GM12865 (cell line): ENCODE results near the gene SPEG.
A peak's percentile ranks its signal among the peaks of the same experiment; 100 is the strongest.

Source experiments
- DNase-seq: peaks from one replicate; pipeline ENCODE4 v3.0.0; 2010; ENCODE audit warnings: low read depth
- H3K4me3 ChIP-seq: 2 replicates; pipeline ENCODE4 v1.5.1; 2011; ENCODE audit warnings: mild to moderate bottlenecking, low read depth, low read length, control low read depth
- CTCF ChIP-seq: IDR thresholded peaks from 2 replicates; pipeline ENCODE4 v1.5.1; 2011; ENCODE audit warnings: low read length, control low read depth, low read depth, inconsistent platforms; ENCODE audit not compliant: insufficient read depth; ENCODE audit errors: missing control alignments

Gene SPEG

DNA sequence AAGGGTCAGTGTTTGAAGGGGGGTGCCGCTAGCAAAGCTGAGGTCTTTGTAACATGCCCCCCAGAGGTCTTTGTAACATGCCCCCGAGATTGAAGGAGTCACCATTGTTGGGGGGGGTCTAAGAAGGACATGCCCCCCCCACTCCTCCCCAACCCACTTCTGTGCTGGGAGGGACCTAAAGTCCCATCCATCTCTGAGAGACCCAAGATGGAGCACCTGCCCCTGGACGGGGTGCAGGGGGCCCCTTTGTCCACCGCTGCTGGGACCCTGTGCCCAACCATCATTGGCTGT lies 73.7 kb downstream of the SPEG start:
- H3K4me3 ChIP-seq, result no peak overlapping the region
- DNase-seq, result no peak
- TF ChIP-seq CTCF, result no peak

DNA sequence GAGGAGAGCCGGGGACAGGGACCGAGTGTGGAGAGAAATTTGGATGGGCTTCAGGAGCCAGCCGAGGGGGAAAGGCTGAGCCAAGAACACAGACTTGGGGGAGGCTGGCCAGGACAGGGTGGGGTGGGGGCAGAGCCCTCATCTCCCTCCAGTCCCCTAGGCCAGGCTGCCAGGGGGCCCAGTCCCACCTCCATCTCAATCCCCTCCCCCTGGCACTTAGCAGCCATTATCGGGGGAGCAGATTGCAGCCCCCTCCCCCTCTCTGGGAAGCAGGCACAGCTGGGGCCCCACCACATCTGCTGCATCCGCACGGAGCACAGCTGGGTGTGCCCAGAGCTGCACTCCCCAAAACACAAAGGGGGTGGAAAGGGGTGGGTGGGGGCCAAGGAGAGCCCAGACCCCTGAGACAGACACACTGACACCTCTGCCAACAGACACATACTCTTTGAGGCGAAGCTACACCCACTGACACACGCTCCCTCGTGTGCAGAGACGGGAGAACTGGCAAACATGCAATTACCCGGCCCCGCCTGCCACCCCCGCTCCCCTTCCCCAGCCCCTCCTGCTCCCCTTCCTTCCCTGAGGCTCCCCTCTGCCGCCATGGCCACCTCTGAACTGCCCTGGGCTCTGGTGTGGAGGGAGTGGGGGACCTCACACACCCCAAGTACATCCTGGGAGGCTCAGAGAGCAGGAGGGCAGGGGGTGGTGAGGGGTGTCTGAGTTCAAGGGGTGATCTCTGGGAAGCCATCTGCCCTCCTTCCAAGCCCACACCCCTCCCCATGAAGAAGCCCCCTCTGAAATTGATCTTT lies 74.5 kb downstream of the SPEG start:
- TF ChIP-seq CTCF, result no peak
- DNase-seq, result no peak
- H3K4me3 ChIP-seq, result no peak overlapping the region

- no peak overlapping the region for H3K4me3 ChIP-seq
- peak; percentile 68 for TF ChIP-seq CTCF
- DNase-seq, result peak; percentile 35
Measured at GRCh38 chr2:219509780-219510511, 75.3 kb downstream of the SPEG start.

- no peak overlapping the region for H3K4me3 ChIP-seq
- no peak for TF ChIP-seq CTCF
- DNase-seq, result no peak
Measured at GRCh38 chr2:219510512-219511135, 76.0 kb downstream of the SPEG start.

- no peak for DNase-seq
- no peak for TF ChIP-seq CTCF
- no peak overlapping the region for H3K4me3 ChIP-seq
Measured at GRCh38 chr2:219511547-219512325, 77.1 kb downstream of the SPEG start.

DNA sequence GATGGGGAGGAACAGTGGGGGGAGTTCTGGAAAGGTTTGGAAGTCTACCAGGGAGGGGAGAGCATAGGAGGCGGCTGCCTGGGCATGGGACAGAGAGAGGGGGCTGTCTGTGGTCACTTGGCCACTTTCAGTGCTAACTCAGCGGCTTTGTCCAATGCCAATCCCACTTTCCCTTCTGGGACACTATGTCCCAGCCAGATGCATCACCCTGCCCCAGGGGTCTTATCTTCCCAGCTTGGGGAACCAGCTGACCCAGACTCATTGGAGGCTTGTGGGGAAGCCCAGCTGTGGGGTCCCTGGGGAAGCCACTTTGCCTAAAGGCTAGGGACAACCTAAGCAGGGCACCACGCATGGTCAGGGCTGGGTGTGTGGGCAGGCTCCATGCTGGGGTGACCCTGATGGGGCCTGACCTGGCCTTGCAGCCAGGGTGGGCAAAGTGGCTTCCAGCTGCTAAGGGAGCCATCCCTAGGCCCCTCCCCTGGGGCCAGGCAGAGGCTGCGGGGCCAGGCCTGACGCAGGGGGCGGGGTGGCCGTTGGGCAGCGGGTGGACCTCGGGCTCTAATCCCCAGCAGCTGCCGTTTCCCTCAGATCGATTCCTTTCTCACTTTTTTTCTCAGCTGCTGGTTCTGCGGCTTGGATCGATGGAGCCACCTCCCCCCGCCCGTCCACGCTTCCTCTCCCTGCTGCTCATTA lies 78.0 kb downstream of the SPEG start:
- H3K4me3 ChIP-seq, result no peak overlapping the region
- no peak for DNase-seq
- TF ChIP-seq CTCF, result no peak
